COLO829 (cell line): ENCODE measurements around the gene AK1.
A peak's percentile ranks its signal among the peaks of the same experiment; 100 is the strongest.
"Not testable (repeated sequence)": the region's sequence is repeated elsewhere in the genome, so short reads cannot be mapped to it uniquely, and the experiment has no call there.

ENCODE experiments used
- DNase-seq: peaks from one replicate; pipeline ENCODE4 v3.0.0; 2012; ENCODE audit warnings: low spot score

The AK1 gene

GRCh38 chr9:127883959-127884358 is 6.5 kb upstream of the AK1 start:
- no peak for DNase-seq

DNA sequence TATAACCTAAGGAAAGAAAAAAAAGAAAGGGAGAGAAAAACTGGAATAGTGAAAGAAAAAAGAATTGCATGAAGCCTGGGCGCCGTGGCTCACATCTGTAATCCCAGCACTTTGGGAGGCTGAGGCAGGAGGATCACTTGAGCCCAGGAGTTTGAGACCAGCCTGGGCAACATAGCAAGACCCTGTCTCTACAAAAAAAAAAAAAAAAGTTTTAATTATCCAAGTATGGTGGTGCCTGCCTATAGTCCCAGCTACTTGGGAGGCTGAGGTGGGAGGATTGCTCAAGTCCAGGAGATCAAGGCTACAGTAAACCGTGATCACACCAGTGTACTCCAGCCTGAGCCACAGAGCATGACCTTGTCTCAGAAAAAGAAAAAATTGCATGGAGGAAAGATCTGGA is 4.2 kb upstream of the AK1 start:
- not testable (repeated sequence) for DNase-seq

- DNase-seq, result no peak
These were observed 2.7 kb upstream of the AK1 start for GRCh38 chr9:127880143-127880542.

- DNase-seq, result no peak
These were observed 1.3 kb upstream of the AK1 start for GRCh38 chr9:127878652-127879390.

- no peak for DNase-seq
These were observed 651 bp upstream of the AK1 start for GRCh38 chr9:127878001-127878651.

DNA sequence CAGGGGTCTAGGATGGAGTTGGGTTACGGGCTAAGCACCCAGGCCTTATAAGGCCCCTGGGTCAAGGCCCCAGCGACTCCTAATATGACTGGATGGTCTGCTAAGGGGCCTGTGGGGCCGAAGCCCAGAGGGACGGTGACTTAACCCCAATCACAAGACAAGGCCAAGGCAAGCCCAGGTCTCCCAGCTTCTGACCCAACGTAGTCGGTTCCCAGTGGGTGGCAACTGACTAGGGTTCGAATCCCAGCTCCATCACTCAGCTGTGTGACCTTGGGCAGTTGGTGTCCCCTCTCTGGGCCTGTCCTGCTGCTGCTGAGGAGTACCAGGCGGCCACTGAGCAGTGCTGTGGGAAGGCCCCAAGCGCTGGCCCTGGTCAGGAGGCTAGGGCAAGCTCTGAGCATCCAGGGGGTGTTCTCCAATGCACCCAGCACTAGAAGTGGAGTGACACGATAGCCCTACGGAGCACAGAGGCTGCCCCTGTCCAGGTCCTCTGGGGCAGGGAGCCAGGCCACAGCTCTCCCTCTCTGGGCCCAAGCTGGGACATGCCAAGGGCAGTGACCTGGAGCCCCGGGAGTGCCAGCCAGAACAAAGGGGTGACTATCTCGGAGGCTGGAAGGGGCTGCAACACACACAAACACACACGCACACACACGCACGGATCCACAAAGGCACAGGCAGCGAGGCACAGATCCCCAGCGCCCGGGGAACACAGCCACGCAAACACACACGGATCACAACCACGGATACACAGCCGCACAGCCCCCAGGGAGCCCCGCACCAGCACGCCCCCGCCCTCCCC is 512 bp downstream of the AK1 start:
- DNase-seq, result no peak

DNA sequence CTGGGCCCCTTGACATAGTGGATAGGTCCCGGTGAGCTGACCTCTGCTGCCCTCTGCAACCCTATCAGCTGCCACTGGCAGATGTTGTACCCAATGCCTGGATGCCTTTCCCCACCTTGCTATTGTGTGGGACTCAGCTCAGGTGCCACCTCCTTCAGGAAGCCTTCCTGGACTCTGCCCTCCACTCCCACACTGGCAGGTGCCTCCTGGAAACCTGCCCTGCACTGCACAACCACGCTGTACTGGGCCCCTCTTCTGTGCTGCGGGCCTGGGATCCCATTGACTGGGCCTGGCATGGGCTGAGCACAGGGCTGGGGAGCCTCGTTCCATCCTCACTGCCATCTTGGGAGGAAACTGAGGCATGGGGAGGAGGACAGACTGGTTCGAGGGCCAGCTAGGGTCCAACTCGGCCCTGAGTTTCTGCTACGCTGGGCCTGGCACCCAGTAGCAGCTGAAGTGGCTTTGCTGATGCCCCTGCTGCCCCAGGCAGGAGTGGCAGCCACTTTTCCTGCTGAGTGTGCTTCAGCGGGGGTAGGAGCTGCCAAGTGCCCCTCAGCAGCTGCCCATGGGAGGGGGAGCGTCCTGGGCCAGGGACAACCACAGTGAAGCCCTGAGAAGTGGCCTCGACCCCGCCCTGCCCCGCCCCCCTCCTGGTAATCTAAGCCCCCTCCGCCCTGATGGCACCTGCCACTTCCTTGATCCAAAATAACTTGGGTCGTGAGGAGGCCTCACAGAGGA is 1.3 kb downstream of the AK1 start:
- no peak for DNase-seq

DNA sequence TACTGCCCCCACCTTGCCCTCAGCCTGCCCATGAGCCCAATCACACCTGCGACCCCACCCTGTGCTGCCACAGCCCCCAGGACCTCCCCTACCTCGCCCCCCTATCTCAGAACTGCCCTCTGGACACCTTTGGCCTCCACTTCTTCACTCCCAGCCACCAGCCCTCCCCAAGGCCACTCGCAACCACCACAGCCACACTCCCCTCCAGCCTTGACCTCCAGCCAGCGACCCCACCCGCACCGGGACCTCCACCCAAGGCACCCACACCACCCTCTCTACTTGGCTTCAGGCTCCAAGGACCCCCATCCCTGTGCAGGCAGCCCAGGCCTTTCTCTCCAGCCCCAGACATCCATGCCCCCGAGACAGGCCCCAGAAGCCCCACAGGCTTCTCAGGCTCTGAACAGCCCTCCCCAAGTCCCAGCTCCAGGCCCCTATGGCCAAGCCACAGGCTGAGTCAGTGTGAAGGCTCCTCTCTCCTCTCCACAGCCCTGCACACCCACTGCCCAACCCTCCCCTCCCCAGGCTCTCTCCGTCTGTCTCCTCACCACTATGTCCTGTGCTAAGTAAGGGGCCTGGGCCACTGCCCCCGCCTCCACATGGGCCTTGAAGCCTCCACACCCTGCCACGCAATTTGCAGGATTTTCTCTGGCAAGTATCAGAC is 2.0 kb downstream of the AK1 start:
- DNase-seq, result no peak

- DNase-seq, result no peak
These were observed 2.9 kb downstream of the AK1 start for GRCh38 chr9:127874301-127875221.

DNA sequence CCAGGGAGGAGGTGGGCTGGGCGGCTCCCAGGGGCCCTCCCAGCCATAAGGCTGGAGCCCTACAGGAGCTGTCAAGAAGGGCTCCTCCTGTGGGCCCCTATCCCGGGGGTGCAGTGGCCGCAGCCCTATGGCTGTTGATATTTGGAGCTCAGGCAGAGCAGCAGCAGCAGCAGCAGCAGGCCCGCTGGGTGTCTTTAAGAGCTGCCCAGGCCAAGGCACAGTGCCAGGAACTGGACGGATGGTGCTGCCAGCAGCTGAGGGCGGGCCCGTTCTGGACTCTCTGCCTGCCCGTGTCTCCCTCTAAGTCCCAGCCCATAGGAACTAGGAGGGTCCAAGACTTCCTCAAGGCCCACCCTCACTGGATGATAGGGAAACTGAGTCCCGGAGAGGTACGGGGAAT is 3.6 kb downstream of the AK1 start:
- DNase-seq, result no peak

DNA sequence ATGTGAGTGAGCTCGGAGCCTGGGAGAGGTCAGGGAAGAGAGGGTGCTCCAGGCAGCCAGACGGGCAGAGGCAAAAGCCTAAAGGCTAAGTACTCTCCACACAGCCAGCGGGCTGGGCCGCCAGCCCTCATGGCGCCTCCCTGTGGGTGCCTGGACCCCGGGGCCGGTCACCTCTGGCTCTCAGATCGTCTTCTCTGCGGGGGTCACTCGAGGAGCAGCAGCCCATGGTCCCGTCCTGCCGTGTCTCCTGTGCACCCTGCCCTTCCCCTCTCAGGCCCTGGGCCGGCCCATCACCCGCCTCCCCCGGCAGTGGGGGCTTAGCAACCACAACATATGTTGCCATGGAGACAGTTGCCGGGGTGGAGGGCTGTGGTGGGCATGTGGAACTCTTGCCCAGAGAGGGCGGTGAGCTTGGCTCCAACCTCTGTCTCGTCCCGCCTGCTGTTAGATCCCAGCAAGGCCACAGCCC is 4.2 kb downstream of the AK1 start:
- DNase-seq, result no peak

GRCh38 chr9:127872369-127873222 is 4.9 kb downstream of the AK1 start:
- DNase-seq, result no peak

DNA sequence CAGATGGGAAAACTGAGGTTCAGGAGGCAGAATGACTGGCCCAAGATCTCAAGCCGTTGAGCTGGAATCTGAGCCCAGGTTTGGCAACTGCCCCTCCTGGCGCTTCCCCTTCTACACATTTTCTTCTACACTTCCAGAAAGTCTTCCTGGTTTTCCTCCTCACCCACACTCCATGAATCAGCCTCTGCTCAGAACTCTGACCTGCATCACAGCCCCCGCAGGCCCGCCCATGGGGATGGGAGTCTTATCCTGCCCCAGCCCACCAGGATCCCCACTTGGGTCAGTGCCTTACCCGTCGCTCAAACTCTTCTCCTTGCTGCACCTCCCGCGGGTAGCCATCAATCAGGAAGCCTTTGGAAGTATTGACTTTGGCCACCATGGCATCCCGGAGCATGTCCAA is 5.9 kb downstream of the AK1 start:
- no peak for DNase-seq

DNA sequence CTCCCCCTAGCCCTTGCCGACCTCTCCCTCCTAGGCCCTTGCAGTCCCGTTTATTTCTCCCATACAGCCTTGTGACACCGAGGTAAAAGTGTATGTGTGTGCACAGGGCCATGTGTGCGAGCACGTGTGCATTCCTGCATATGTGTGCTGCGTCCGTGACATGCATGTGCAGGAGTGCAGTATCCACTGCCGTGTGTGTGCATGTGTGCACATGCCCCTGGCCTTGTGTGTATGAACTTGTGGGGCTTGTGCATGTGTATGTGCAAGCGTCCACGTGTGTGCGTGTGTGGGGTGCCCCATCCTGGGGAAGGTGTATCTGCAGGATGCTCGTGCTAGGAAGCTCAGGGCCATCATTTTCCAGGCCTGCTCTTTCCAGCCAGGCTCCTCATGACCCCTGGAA is 6.6 kb downstream of the AK1 start:
- DNase-seq, result no peak

GRCh38 chr9:127870153-127870491 is 7.4 kb downstream of the AK1 start:
- not testable (repeated sequence) for DNase-seq

GRCh38 chr9:127869310-127870152 is 7.9 kb downstream of the AK1 start:
- DNase-seq, result peak; percentile 93

- no peak for DNase-seq
These were observed 9.1 kb downstream of the AK1 start for GRCh38 chr9:127868278-127868902.
